Measurements from ENCODE around the gene KCTD7. TPM values are rescaled to one million over a fixed set of nuclear protein-coding genes. Genes with fewer than 3 reads are reported as not detected.
"Not testable (repeated sequence)": the region's sequence is repeated elsewhere in the genome, so short reads cannot be mapped to it uniquely, and the experiment has no call there.

The KCTD7 gene
- total and polyA plus RNA-seq, 2 of the 4 experiments (the other 2 are of a cell fraction): 6.1 to 12.8 TPM

DNA sequence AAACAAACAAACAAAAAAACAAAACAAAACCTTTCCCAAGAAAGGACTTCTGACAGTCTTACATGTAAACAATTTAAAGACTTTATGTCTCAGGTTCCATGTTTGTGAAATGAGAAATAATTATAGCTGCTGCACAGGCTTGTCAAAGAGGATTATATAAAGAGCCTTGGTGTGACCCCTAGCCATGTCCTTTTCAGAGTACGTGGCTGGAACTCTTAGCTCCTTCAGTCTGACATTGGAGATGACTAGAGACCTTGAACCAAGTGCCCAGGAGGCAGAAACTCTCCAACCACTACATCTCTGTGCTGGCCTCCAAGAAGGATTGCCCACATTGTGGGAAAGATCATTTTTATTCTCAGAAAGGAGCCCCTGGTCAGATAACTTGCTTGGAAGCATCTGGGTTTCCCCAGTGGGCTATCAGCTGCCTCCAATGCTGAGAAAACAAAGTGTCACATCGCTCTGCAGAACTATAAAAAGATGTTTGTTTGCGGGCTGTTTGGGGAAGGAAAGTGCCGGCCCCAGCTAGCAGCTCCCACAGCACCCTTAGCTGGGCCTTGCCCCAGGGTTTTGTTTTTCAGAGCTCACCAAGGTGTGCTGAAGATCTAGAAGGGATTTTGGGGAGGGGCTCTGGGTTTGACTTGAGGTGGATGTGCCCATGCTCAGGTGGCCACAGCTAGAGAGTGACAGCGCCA lies 43.9 kb downstream of the KCTD7 start:
- H2BK5ac ChIP-seq (ENCODE audit: low read depth, low read length, poor library complexity, severe bottlenecking); H3K23ac ChIP-seq (ENCODE audit: low read depth, low read length); H3K56ac ChIP-seq (ENCODE audit: extremely low read depth, insufficient read depth, low read length); intact Hi-C loops (cut with micrococcal nuclease); H3K18ac ChIP-seq (ENCODE audit: low read depth, low read length); H2AFZ ChIP-seq (replicated peaks; ENCODE audit: low read length, poor library complexity); H3K27me3 ChIP-seq (ENCODE audit: control insufficient read depth, insufficient read depth, low read length); H3K4me3 ChIP-seq (ENCODE audit: insufficient read depth, low read depth, low read length); BruUV-seq (replicated peaks); H2BK120ac ChIP-seq (ENCODE audit: low read depth, low read length); POLR2A ChIA-PET (ENCODE audit: unreplicated experiment); H4K91ac ChIP-seq (ENCODE audit: insufficient read depth, low read depth, low read length); H3K9ac ChIP-seq (ENCODE audit: low read depth, low read length); H4K8ac ChIP-seq (ENCODE audit: low read depth in 2 of 2, low read length in 2 of 2); H3K4ac ChIP-seq (ENCODE audit: low read depth, low read length); H4K5ac ChIP-seq (ENCODE audit: low read depth, low read length); dilution Hi-C loops (cut with HindIII; ENCODE audit: low sequenced_read_pairs, unreplicated experiment); H3K9me3 ChIP-seq (ENCODE audit: control insufficient read depth, insufficient read depth, low read length); in situ Hi-C loops (cut with MboI; ENCODE audit: low sequenced_read_pairs); H3K9me1 ChIP-seq (ENCODE audit: insufficient read depth, low read length); H2BK15ac ChIP-seq (ENCODE audit: low read depth, low read length); H2AK5ac ChIP-seq (ENCODE audit: low read depth, low read length); H3K14ac ChIP-seq (replicated peaks; ENCODE audit: low read depth, low read length); H3K4me2 ChIP-seq (ENCODE audit: low read depth, low read length); H3K4me1 ChIP-seq (ENCODE audit: control insufficient read depth, insufficient read depth, low read length); H2AK9ac ChIP-seq (replicated peaks; ENCODE audit: low read depth, low read length, poor library complexity); H2BK20ac ChIP-seq (ENCODE audit: low read depth, low read length); DNase-seq: not testable (repeated sequence)
- WGBS, 2 experiments (ENCODE audit: extremely low coverage in 2 of 2, insufficient read length in 1 of 2): no CpG with 5 or more reads among the region's 5 CpGs
- peak; percentile 43 for ATAC-seq (ENCODE audit: low read depth)
- CTCF ChIA-PET: interaction anchor here (0.6 kb wide), 1 partner anchor 18 kb away, joined by 3 read pairs; no protein-coding TSS in a partner anchor
- H3K27ac ChIP-seq (ENCODE audit: insufficient read depth, low read length): peak overlapping the region; percentile 52; the same call in 1 of the 2 replicates
- H4K20me1 ChIP-seq (ENCODE audit: insufficient read depth, low read length): peaks cover 26% of the 10 kb centered on the region
- H3K79me1 ChIP-seq (ENCODE audit: low read depth in 1 of 2, low read length in 2 of 2): peaks cover 27 to 69% of the 10 kb centered on the region in 2 experiments
- peaks cover 18% of the 10 kb centered on the region for H3K36me3 ChIP-seq (ENCODE audit: control insufficient read depth, insufficient read depth, low read length)

DNA sequence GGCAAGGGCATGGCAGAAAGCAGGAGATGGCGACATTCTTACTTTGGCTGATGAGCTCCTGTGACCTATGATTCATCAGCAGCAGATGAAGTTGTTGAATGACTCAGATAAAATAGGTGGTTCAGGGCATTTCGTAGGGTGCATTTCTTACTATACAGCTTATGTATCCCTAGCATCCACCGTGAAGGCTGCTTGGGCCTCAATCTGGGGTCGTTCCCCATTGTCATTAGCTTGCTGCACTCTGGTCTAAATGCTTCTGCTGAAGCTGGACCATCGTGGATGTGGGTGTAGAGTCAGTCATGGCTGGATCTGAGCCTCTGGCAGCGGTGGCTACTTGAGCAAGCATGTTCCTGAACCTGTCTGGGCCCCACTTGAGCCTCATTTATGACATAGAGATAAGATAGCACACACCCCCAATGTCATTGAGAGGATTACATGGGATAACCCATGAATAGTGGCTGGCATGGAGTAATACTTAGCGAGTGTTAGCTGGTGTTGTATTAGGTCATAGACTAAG lies 44.5 kb downstream of the KCTD7 start:
- H3K4ac ChIP-seq (ENCODE audit: low read depth, low read length): peak overlapping the region; percentile 94
- BruUV-seq (replicated peaks); H4K5ac ChIP-seq (ENCODE audit: low read depth, low read length); POLR2A ChIA-PET (ENCODE audit: unreplicated experiment); H3K9ac ChIP-seq (ENCODE audit: low read depth, low read length); H2AFZ ChIP-seq (replicated peaks; ENCODE audit: low read length, poor library complexity); H3K9me1 ChIP-seq (ENCODE audit: insufficient read depth, low read length); dilution Hi-C loops (cut with HindIII; ENCODE audit: low sequenced_read_pairs, unreplicated experiment); H3K4me3 ChIP-seq (ENCODE audit: insufficient read depth, low read depth, low read length); CTCF ChIA-PET; H3K27me3 ChIP-seq (ENCODE audit: control insufficient read depth, insufficient read depth, low read length); H3K56ac ChIP-seq (ENCODE audit: extremely low read depth, insufficient read depth, low read length); H3K9me3 ChIP-seq (ENCODE audit: control insufficient read depth, insufficient read depth, low read length); intact Hi-C loops (cut with micrococcal nuclease); H3K4me1 ChIP-seq (ENCODE audit: control insufficient read depth, insufficient read depth, low read length); H2AK9ac ChIP-seq (replicated peaks; ENCODE audit: low read depth, low read length, poor library complexity); in situ Hi-C loops (cut with MboI; ENCODE audit: low sequenced_read_pairs): not testable (repeated sequence)
- H3K23ac ChIP-seq (ENCODE audit: low read depth, low read length): peak overlapping the region; percentile 94; the same call in 1 of the 2 replicates
- DNase-seq (peak; percentile 35), ATAC-seq (ENCODE audit: low read depth) (peak; percentile 82)
- H4K20me1 ChIP-seq (ENCODE audit: insufficient read depth, low read length): peaks cover 23% of the 10 kb centered on the region
- peak overlapping the region; percentile 68 for H3K27ac ChIP-seq (ENCODE audit: insufficient read depth, low read length)
- H2BK5ac ChIP-seq (ENCODE audit: low read depth, low read length, poor library complexity, severe bottlenecking): peak overlapping the region; percentile 97
- no CpG with 5 or more reads among the region's 7 CpGs for WGBS, 2 experiments (ENCODE audit: extremely low coverage in 2 of 2, insufficient read length in 1 of 2)
- peaks cover 15% of the 10 kb centered on the region for H3K36me3 ChIP-seq (ENCODE audit: control insufficient read depth, insufficient read depth, low read length)
- peak overlapping the region; percentile 91 for H3K4me2 ChIP-seq (ENCODE audit: low read depth, low read length)
- H2BK20ac ChIP-seq (ENCODE audit: low read depth, low read length): peak overlapping the region; percentile 55; the same call in 1 of the 2 replicates
- H2BK120ac ChIP-seq (ENCODE audit: low read depth, low read length): peak overlapping the region; percentile 83; the same call in 1 of the 2 replicates
- peak overlapping the region in 1 of 2 experiments; percentile 76; a peak in 1 of 4 replicates for H4K8ac ChIP-seq (ENCODE audit: low read depth in 2 of 2, low read length in 2 of 2)
- peak overlapping the region; percentile 72 for H3K18ac ChIP-seq (ENCODE audit: low read depth, low read length)
- H2BK15ac ChIP-seq (ENCODE audit: low read depth, low read length): peak overlapping the region; percentile 31; the same call in 1 of the 3 replicates
- peak overlapping the region; percentile 89 for H3K14ac ChIP-seq (replicated peaks; ENCODE audit: low read depth, low read length)
- peak overlapping the region; percentile 86; the same call in 1 of the 2 replicates for H4K91ac ChIP-seq (ENCODE audit: insufficient read depth, low read depth, low read length)
- peak overlapping the region; percentile 98 for H2AK5ac ChIP-seq (ENCODE audit: low read depth, low read length)
- H3K79me1 ChIP-seq (ENCODE audit: low read depth in 1 of 2, low read length in 2 of 2): peaks cover 27 to 68% of the 10 kb centered on the region in 2 experiments

Measured in IMR-90 (cell line).